GM21576 (cell line): Measurements from ENCODE around the gene APOBEC3F.
"Not testable (repeated sequence)": the region's sequence is repeated elsewhere in the genome, so short reads cannot be mapped to it uniquely, and the experiment has no call there.

Source experiments
- ATAC-seq: cut with Tn5 transposase; IDR thresholded peaks from one replicate; pipeline ENCODE4 v1.9.1; 2021; ENCODE audit warnings: mild to moderate bottlenecking, moderate library complexity; ENCODE audit not compliant: unreplicated experiment

Gene APOBEC3F

DNA sequence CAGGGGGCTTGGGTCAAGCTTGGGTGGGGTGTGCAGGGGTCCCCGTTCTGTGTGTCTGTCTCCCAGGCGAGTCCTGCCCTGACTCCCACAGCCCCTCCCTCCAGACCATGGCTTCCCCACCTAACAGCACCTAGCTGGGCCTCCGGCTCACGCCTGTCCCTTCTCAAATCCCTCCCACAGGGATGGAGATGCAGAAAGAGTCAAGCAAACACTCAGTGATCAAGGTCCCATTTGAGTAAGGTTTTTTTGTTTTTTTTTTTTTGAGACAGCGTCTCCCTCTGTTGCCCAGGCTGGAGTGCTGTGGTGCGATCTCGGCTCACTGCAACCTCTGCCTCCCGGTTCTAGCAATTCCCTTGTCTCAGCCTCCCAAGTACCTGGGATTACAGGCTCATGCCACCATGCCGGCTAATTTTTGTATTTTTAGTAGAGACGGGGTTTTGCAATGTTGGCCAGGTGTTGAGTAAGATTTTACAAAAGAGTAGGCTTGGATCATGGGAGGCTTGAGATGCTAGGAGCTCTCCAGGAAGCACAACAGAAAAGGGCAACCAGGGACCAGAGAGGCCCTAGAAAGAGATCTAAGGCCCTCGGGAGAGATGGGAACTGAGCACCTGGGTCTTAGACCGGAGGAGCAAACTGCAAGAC, 14.0 kb upstream of the APOBEC3F start:
- no peak for ATAC-seq

GRCh38 chr22:39027717-39028116, 12.9 kb upstream of the APOBEC3F start:
- no peak for ATAC-seq

DNA sequence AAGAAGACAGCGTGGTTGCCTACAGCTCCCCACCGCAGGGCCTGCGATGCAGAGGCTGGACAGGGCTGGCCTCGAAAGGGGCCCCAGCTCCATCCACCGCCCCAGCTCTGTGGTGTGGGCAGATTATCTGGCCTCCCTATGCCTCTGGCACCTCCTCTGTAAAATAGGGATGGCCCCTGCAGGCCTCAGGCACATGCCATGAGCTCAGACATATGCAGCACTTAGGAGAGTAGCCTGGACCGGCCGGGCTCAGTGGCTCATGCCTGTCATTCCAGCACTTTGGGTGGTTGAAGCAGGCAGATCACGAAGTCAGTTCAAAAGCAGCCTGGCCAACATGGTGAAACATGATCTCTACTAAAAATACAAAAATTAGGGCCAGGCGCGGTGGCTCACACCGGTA, 12.4 kb upstream of the APOBEC3F start:
- ATAC-seq, result no peak

- no peak for ATAC-seq
Observed at GRCh38 chr22:39029227-39029626, 11.4 kb upstream of the APOBEC3F start.

DNA sequence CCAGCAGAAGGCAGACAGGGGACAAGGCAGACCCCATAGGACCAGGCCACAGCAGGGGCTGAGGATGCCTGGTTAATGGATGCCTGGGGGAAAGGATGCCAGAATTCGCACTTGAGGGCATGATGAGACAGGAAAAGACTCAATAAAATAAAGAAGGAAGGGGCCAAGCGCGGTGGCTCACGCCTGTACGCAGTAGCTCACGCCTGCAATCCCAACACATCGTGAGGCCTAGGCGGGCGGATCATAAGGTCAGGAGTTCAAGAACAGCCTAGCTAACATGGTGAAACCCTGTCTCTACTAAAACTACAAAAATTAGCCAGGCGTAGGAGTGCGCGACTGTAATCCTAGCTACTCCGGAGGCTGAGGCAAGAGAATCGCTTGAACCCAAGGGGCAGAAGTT, 10.0 kb upstream of the APOBEC3F start:
- no peak for ATAC-seq

- not testable (repeated sequence) for ATAC-seq
Observed at GRCh38 chr22:39031434-39032295, 9.0 kb upstream of the APOBEC3F start.

- ATAC-seq, result not testable (repeated sequence)
Observed at GRCh38 chr22:39037071-39037470, 3.6 kb upstream of the APOBEC3F start.

- ATAC-seq, result no peak
Observed at GRCh38 chr22:39039306-39040126, 1.1 kb upstream of the APOBEC3F start.

DNA sequence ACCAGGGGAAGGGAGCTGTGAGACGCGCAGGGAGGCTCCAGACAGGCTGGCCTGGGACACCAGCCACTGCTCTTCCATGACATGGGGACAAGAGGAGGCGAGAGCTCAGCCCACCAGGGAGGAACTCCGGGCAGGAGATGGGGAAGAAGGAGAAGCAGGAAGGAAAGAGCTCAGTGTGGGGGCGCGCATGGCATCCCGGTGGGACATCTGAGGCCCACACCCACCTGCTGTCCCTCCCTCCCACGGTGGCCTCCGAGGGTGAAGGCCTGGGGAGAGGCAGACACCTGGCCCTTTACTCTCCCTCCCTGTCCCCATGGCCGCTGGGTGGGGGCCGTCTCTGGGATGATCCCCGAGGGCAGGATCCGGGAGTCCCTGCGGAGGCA, 518 bp upstream of the APOBEC3F start:
- ATAC-seq, result not testable (repeated sequence)

GRCh38 chr22:39041908-39042307, 1.2 kb downstream of the APOBEC3F start:
- no peak for ATAC-seq

GRCh38 chr22:39043063-39043462, 2.4 kb downstream of the APOBEC3F start:
- not testable (repeated sequence) for ATAC-seq

- not testable (repeated sequence) for ATAC-seq
Observed at GRCh38 chr22:39045136-39045535, 4.5 kb downstream of the APOBEC3F start.

DNA sequence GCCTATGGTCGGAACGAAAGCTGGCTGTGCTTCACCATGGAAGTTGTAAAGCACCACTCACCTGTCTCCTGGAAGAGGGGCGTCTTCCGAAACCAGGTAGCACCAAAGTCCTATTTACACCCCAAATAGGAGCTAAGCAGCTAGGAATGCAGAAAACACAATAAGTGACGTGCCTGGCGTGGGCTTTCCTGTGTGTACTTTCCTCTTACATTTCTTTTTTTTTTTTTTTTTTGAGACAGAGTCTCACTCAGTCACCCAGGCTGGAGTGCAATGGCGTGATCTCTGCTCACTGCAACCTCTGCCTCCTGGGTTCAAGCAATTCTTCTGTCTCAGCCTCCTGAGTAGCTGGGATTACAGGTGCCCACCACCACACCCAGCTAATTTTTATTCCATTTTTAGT, 8.8 kb downstream of the APOBEC3F start:
- not testable (repeated sequence) for ATAC-seq

- not testable (repeated sequence) for ATAC-seq
Observed at GRCh38 chr22:39051844-39052495, 11.3 kb downstream of the APOBEC3F start.

GRCh38 chr22:39055658-39056057, 15.0 kb downstream of the APOBEC3F start:
- ATAC-seq, result no peak

- ATAC-seq, result not testable (repeated sequence)
Observed at GRCh38 chr22:39061290-39061689, 20.6 kb downstream of the APOBEC3F start.

- not testable (repeated sequence) for ATAC-seq
Observed at GRCh38 chr22:39061951-39062350, 21.3 kb downstream of the APOBEC3F start.

DNA sequence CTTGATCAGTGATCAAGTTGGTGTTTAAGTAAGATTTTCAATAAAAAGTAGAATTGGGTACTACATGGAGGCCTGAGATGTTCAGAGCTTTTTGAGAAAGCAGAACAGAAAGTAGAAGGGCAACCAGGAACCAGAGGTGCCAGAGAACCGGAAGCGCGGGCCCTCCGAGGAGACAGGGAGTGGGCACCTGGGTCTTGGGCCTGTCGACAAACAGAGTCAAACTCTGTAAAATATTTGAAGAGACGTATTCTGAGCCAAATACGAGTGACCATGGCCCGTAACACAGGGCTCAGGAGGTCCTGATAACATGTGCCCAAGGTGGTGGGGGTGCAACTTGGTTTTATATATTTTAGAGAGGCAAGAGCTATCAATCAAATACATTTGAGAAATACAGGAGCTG, 23.2 kb downstream of the APOBEC3F start:
- ATAC-seq, result not testable (repeated sequence)

DNA sequence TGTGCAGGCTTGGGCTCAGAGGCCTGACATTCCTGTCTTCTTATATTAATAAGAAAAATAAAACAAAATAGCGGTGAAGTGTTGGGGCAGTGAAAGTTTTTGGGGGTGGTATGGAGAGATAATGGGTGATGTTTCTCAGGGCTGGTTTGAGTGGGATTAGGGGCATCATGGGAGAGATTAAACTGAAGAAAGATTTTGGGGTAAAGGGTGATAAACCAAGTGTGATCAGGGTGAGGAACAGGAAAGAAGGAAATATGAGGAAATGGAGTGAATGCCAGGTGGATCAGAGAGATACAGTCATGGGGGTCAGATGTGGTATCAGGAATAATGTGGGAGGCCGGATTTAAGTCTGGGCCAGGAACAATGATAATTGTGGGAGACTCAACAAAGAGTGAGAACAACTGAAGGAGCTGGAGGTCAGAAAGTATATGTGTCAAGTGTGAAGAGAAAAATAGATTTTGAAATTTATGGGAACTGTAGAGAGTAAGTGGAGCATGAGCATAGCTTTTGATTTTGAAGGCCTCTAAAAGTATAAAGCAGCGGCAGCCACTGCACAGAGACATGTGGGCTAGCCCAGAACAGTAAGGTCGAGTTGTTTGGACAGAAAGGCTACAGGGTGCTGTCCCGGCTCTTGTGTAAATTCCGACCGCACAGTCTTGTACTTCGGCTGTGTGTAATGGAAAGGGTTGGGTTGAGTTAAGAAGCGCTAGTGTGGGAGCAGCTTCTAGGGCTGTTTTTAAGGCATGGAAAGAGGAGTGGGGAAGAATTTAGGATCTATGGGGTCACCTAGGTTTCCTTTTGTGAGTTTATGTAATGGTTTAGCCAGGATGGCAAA, 26.0 kb downstream of the APOBEC3F start:
- ATAC-seq, result peak; percentile 48
